DOHH2 (cell line): ENCODE results near the gene HTR1D.

Experiments used
- H3F3A ChIP-seq: fragments of 200-600 bp; sonication (generic), shearing (Covaris generic); 2 replicates; pipeline ENCODE4 v1.6.0; 2016; ENCODE audit warnings: antibody characterized with exemption, mild to moderate bottlenecking; ENCODE audit not compliant: control insufficient read depth, insufficient read depth
- H3K27ac ChIP-seq: fragments of 200-600 bp; sonication (generic); 2 replicates; pipeline ENCODE4 v1.5.1; 2014; ENCODE audit warnings: low read depth, mild to moderate bottlenecking, low read length, moderate library complexity
- H3K27me3 ChIP-seq: fragments of 200-600 bp; sonication (generic); 2 replicates; pipeline ENCODE4 v1.6.1; 2014; ENCODE audit warnings: mild to moderate bottlenecking, low read length, mixed read lengths; ENCODE audit not compliant: control insufficient read depth
- H3K36me3 ChIP-seq: fragments of 200-600 bp; sonication (generic); 2 replicates; pipeline ENCODE4 v1.6.1; 2014; ENCODE audit warnings: mild to moderate bottlenecking, low read length, moderate library complexity, mixed read lengths; ENCODE audit not compliant: control insufficient read depth
- H3K4me1 ChIP-seq: fragments of 200-600 bp; sonication (generic); 2 replicates; pipeline ENCODE4 v1.6.1; 2014; ENCODE audit warnings: mild to moderate bottlenecking, low read length, mixed read lengths; ENCODE audit not compliant: control insufficient read depth
- H3K4me2 ChIP-seq: fragments of 200-600 bp; sonication (generic); 2 replicates; pipeline ENCODE4 v1.6.0; 2014; ENCODE audit warnings: mild to moderate bottlenecking, low read length, moderate library complexity
- H3K4me3 ChIP-seq: fragments of 200-600 bp; sonication (generic); 2 replicates; pipeline ENCODE4 v1.5.1; 2014; ENCODE audit warnings: mild to moderate bottlenecking, low read length, mixed read lengths
- H3K79me2 ChIP-seq: fragments of 200-600 bp; sonication (generic); 2 replicates; pipeline ENCODE4 v1.6.1; 2014; ENCODE audit warnings: mild to moderate bottlenecking, low read length, mixed read lengths; ENCODE audit not compliant: control insufficient read depth
- H3K9me2 ChIP-seq: fragments of 200-600 bp; sonication (generic); replicated peaks from 2 replicates; pipeline ENCODE4 v1.6.1; 2014; ENCODE audit warnings: mild to moderate bottlenecking, low read length, mixed read lengths; ENCODE audit not compliant: control insufficient read depth
- H3K9me3 ChIP-seq: fragments of 200-600 bp; sonication (generic); 2 replicates; pipeline ENCODE4 v1.6.1; 2014; ENCODE audit warnings: antibody characterized with exemption, low read length, mixed read lengths; ENCODE audit not compliant: control insufficient read depth, insufficient read depth
- H4K20me1 ChIP-seq: fragments of 200-600 bp; sonication (generic); 2 replicates; pipeline ENCODE4 v1.6.0; 2014; ENCODE audit warnings: low read depth, mild to moderate bottlenecking, antibody characterized with exemption, low read length, moderate library complexity; ENCODE audit not compliant: control insufficient read depth, insufficient read depth
- CTCF ChIP-seq: fragments of 200-600 bp; sonication (generic); IDR thresholded peaks from one replicate; pipeline ENCODE4 v1.5.1; 2014; ENCODE audit warnings: antibody characterized with exemption, mild to moderate bottlenecking, low read depth, low read length; ENCODE audit not compliant: poor library complexity, severe bottlenecking
- EZH2phosphoT487 ChIP-seq: fragments of 200-600 bp; sonication (generic); IDR thresholded peaks from 2 replicates; pipeline ENCODE4 v1.6.1; 2017; ENCODE audit warnings: borderline replicate concordance, mild to moderate bottlenecking, antibody characterized with exemption, low read length, moderate library complexity, mixed read lengths

HTR1D gene

GRCh38 chr1:23178414-23178813 lies 38.9 kb downstream of the HTR1D start:
- Histone ChIP-seq H3K27me3 (peaks cover 14% of the 10 kb centered on the region), H3K27ac (no peak overlapping the region), H3K36me3 (no peaks in the 10 kb centered on the region), H3K9me3 (no peaks in the 10 kb centered on the region), H3K9me2 (no peaks in the 10 kb centered on the region), H3K4me3 (peak overlapping the region; percentile 78), H3F3A (peaks cover 6% of the 10 kb centered on the region; the same call in 1 of the 2 replicates), H3K79me2 (no peaks in the 10 kb centered on the region), H4K20me1 (no peaks in the 10 kb centered on the region), H3K4me1 (peaks cover 42% of the 10 kb centered on the region), H3K4me2 (peak overlapping the region; percentile 97)
- TF ChIP-seq EZH2phosphoT487 (no peak), CTCF (no peak)

- H3K36me3 ChIP-seq, result no peaks in the 10 kb centered on the region
- no peak overlapping the region for H3K27ac ChIP-seq
- H3K9me2 ChIP-seq, result no peaks in the 10 kb centered on the region
- H3F3A ChIP-seq, result peaks cover 6% of the 10 kb centered on the region; the same call in 1 of the 2 replicates
- no peaks in the 10 kb centered on the region for H3K79me2 ChIP-seq
- H3K9me3 ChIP-seq, result no peaks in the 10 kb centered on the region
- TF ChIP-seq EZH2phosphoT487 (peak; percentile 30; the same call in 1 of the 2 replicates), CTCF (no peak)
- H3K4me3 ChIP-seq, result peak overlapping the region; percentile 78
- H4K20me1 ChIP-seq, result no peaks in the 10 kb centered on the region
- peaks cover 14% of the 10 kb centered on the region for H3K27me3 ChIP-seq
- H3K4me1 ChIP-seq, result peaks cover 42% of the 10 kb centered on the region
- H3K4me2 ChIP-seq, result peak overlapping the region; percentile 97
Observed at GRCh38 chr1:23177438-23178380, 39.6 kb downstream of the HTR1D start.

- TF ChIP-seq EZH2phosphoT487 (no peak), CTCF (no peak)
- Histone ChIP-seq H4K20me1 (no peaks in the 10 kb centered on the region), H3F3A (peaks cover 6% of the 10 kb centered on the region; the same call in 1 of the 2 replicates), H3K79me2 (no peaks in the 10 kb centered on the region), H3K36me3 (no peaks in the 10 kb centered on the region), H3K4me3 (peak overlapping the region; percentile 78), H3K9me3 (no peaks in the 10 kb centered on the region), H3K4me1 (peaks cover 42% of the 10 kb centered on the region), H3K4me2 (peak overlapping the region; percentile 97), H3K27ac (no peak overlapping the region), H3K9me2 (no peaks in the 10 kb centered on the region), H3K27me3 (peaks cover 14% of the 10 kb centered on the region)
Observed at GRCh38 chr1:23177031-23177430, 40.3 kb downstream of the HTR1D start.
